Astrocyte of the hippocampus (primary cell): ENCODE data around the gene TOMM40L.

Source experiments
- DNase-seq: peaks from one replicate; pipeline ENCODE4 v3.0.0; 2011; ENCODE audit warnings: low read depth, low spot score

The TOMM40L gene

GRCh38 chr1:161197560-161198193 lies 28.2 kb upstream of the TOMM40L start:
- no peak for DNase-seq

GRCh38 chr1:161198194-161198896 lies 27.5 kb upstream of the TOMM40L start:
- peak; percentile 48 for DNase-seq

- DNase-seq = no peak
Measured at GRCh38 chr1:161198897-161199431, 26.9 kb upstream of the TOMM40L start, which contains the start of gene ADAMTS4. TSS of gene ADAMTS4 (minus strand) at chr1:161199054. CDS start at chr1:161198627, 427 bp downstream.

GRCh38 chr1:161199506-161200139 lies 26.2 kb upstream of the TOMM40L start:
- no peak for DNase-seq

- DNase-seq = no peak
Measured at GRCh38 chr1:161200421-161200991, 25.4 kb upstream of the TOMM40L start.

- DNase-seq = no peak
Measured at GRCh38 chr1:161200992-161201835, 24.6 kb upstream of the TOMM40L start.

GRCh38 chr1:161201836-161202712 lies 23.8 kb upstream of the TOMM40L start, which contains the start of gene NDUFS2:
TSS of gene NDUFS2 (plus strand) at chr1:161202367. CDS start at chr1:161202386, 19 bp downstream.
- DNase-seq = peak; percentile 99

GRCh38 chr1:161206411-161207140 lies 19.3 kb upstream of the TOMM40L start:
- DNase-seq = no peak

GRCh38 chr1:161207173-161207572 lies 18.7 kb upstream of the TOMM40L start:
- DNase-seq = no peak

GRCh38 chr1:161209790-161210409 lies 16.0 kb upstream of the TOMM40L start:
- peak; percentile 85 for DNase-seq

GRCh38 chr1:161214369-161214768 lies 11.5 kb upstream of the TOMM40L start:
- no peak for DNase-seq

GRCh38 chr1:161215076-161215475 lies 10.8 kb upstream of the TOMM40L start, which contains the start of gene FCER1G:
TSS of gene FCER1G (plus strand) at chr1:161215295. CDS start at chr1:161215322, 27 bp downstream.
- no peak for DNase-seq

GRCh38 chr1:161216945-161217712 lies 8.7 kb upstream of the TOMM40L start:
- DNase-seq = peak; percentile 52

- DNase-seq = no peak
Measured at GRCh38 chr1:161217831-161218230, 8.0 kb upstream of the TOMM40L start.

- DNase-seq = no peak
Measured at GRCh38 chr1:161218301-161219077, 7.4 kb upstream of the TOMM40L start.

GRCh38 chr1:161219078-161219892 lies 6.6 kb upstream of the TOMM40L start:
- no peak for DNase-seq
